Ascending aorta (tissue), 2 donors: ENCODE data around the gene ANTKMT. TPM values are rescaled to one million over a fixed set of nuclear protein-coding genes. Genes with fewer than 3 reads are reported as not detected.

Source experiments
- DNase-seq, 2 donors: peaks; one replicate each; pipeline ENCODE4 v3.0.0-alpha.2; 2019; ENCODE audit warnings: low spot score in 2 of 2
- H3K27ac ChIP-seq, 2 donors: fragments of 200-600 bp; sonication (generic); one replicate each; pipeline ENCODE4 v1.5.1; 2016 to 2017; ENCODE audit warnings: mild to moderate bottlenecking in 1 of 2
- H3K27me3 ChIP-seq: fragments of 200-600 bp; sonication (generic); one replicate; pipeline ENCODE4 v1.5.1; 2017
- H3K36me3 ChIP-seq, 2 donors: fragments of 200-600 bp; sonication (generic); one replicate each; pipeline ENCODE4 v1.5.1; 2016
- H3K4me1 ChIP-seq, 2 donors: fragments of 200-600 bp; sonication (generic); one replicate each; pipeline ENCODE4 v1.5.1; 2016 to 2017; ENCODE audit warnings: mild to moderate bottlenecking in 1 of 2
- H3K4me3 ChIP-seq, 2 donors: fragments of 200-600 bp; sonication (generic); one replicate each; pipeline ENCODE4 v1.5.1; 2016 to 2017; ENCODE audit warnings: mild to moderate bottlenecking in 1 of 2
- H3K9me3 ChIP-seq, 2 donors: fragments of 200-600 bp; sonication (generic); one replicate each; pipeline ENCODE4 v1.5.1; 2016
- CTCF ChIP-seq, 3 experiments: fragments of 200-600 bp in 2 of 3; fragments of 450-650 bp in 1 of 3; sonication (generic) in 2 of 3; IDR thresholded peaks; one replicate each; pipeline ENCODE4 v1.5.1; 2016 to 2019; ENCODE audit warnings: antibody characterized with exemption in 3 of 3, mild to moderate bottlenecking in 1 of 3, moderate library complexity in 1 of 3
- intact Hi-C: fragments of 100-400 bp; cut with DNase I; formaldehyde crosslinking; loops from one replicate; pipeline ENCODE4 v1.15.1; 2023
- total RNA-seq: library from RNA; depleted of rRNA; stranded (reverse); fragments of >200 nt; gene quantifications from one replicate; pipeline ENCODE4 v1.1.0, GENCODE V29; 2016

ANTKMT gene
- total RNA-seq, 1 donor from 2014 or later, result 105 TPM

GRCh38 chr16:706189-707061 is 14.5 kb upstream of the ANTKMT start:
- H3K9me3 ChIP-seq, result no peaks in the 10 kb centered on the region
- no peak for DNase-seq
- no peak overlapping the region for H3K4me3 ChIP-seq
- no peaks in the 10 kb centered on the region for H3K36me3 ChIP-seq
- intact Hi-C loops, result no loop called here
- H3K27me3 ChIP-seq, result peaks cover 28% of the 10 kb centered on the region
- no peak for TF ChIP-seq CTCF (IDR thresholded peaks at IDR 0.05)
- no peak overlapping the region for H3K27ac ChIP-seq
- H3K4me1 ChIP-seq, result peaks cover 0 to 10% of the 10 kb centered on the region in 2 donors

GRCh38 chr16:707062-707538 is 13.8 kb upstream of the ANTKMT start:
- H3K27me3 ChIP-seq, result peaks cover 26% of the 10 kb centered on the region
- H3K9me3 ChIP-seq, result no peaks in the 10 kb centered on the region
- no peak overlapping the region for H3K4me3 ChIP-seq
- H3K27ac ChIP-seq, result no peak overlapping the region
- no peaks in the 10 kb centered on the region for H3K36me3 ChIP-seq
- H3K4me1 ChIP-seq, result peaks cover 0 to 10% of the 10 kb centered on the region in 2 donors
- TF ChIP-seq CTCF (IDR thresholded peaks at IDR 0.05), result no peak
- no peak for DNase-seq
- intact Hi-C loops, result no loop called here

GRCh38 chr16:708019-708418 is 12.9 kb upstream of the ANTKMT start:
- no peak overlapping the region for H3K4me3 ChIP-seq
- no peaks in the 10 kb centered on the region for H3K9me3 ChIP-seq
- intact Hi-C loops, result no loop called here
- H3K4me1 ChIP-seq, result peaks cover 0 to 10% of the 10 kb centered on the region in 2 donors
- no peak for DNase-seq
- H3K27ac ChIP-seq, result no peak overlapping the region
- peaks cover 26% of the 10 kb centered on the region for H3K27me3 ChIP-seq
- TF ChIP-seq CTCF (IDR thresholded peaks at IDR 0.05), result no peak
- no peaks in the 10 kb centered on the region for H3K36me3 ChIP-seq

GRCh38 chr16:708959-709358 is 12.0 kb upstream of the ANTKMT start:
- Histone ChIP-seq H3K27ac (no peak overlapping the region), H3K36me3 (no peaks in the 10 kb centered on the region), H3K27me3 (peaks cover 22% of the 10 kb centered on the region), H3K4me3 (no peak overlapping the region), H3K4me1 (peaks cover 0 to 10% of the 10 kb centered on the region in 2 donors), H3K9me3 (no peaks in the 10 kb centered on the region)
- TF ChIP-seq CTCF (IDR thresholded peaks at IDR 0.05), result no peak
- DNase-seq, result no peak
- intact Hi-C loops, result no loop called here

GRCh38 chr16:709566-710499 is 11.1 kb upstream of the ANTKMT start:
- TF ChIP-seq CTCF (IDR thresholded peaks at IDR 0.05), result no peak
- Histone ChIP-seq H3K27me3 (peaks cover 14% of the 10 kb centered on the region), H3K27ac (no peak overlapping the region), H3K4me1 (peaks cover 3 to 15% of the 10 kb centered on the region in 2 donors), H3K9me3 (no peaks in the 10 kb centered on the region), H3K4me3 (no peak overlapping the region), H3K36me3 (no peaks in the 10 kb centered on the region)
- intact Hi-C loops, result loop anchor here (2.0 to 10.0 kb wide), 2 partner anchors 345 to 385 kb away; partner anchors contain the start of gene C1QTNF8
- DNase-seq, result no peak
